HL-60 (cell line): ENCODE results near the gene WDR19.
"Not testable (repeated sequence)": the region's sequence is repeated elsewhere in the genome, so short reads cannot be mapped to it uniquely, and the experiment has no call there.

Experiments
- DNase-seq, 2 experiments: peaks; one replicate each; pipeline ENCODE4 v3.0.0-alpha.2; 2010 to 2020; ENCODE audit warnings: low read depth in 1 of 2, low spot score in 1 of 2
- H3K27ac ChIP-seq: fragments of 250-450 bp; sonication (Bioruptor Pico); replicated peaks from 2 replicates; pipeline ENCODE4 v1.5.1; 2020; ENCODE audit warnings: mild to moderate bottlenecking, moderate library complexity
- H3K27me3 ChIP-seq: fragments of 250-450 bp; sonication (Bioruptor Pico); 2 replicates; pipeline ENCODE4 v1.5.1; 2021; ENCODE audit warnings: mild to moderate bottlenecking, moderate library complexity; ENCODE audit not compliant: insufficient read depth, poor library complexity, severe bottlenecking
- H3K4me3 ChIP-seq: replicated peaks from 2 replicates; pipeline ENCODE4 v1.5.1; 2011; ENCODE audit warnings: mild to moderate bottlenecking, control low read depth, low read length; ENCODE audit not compliant: insufficient read depth
- CTCF ChIP-seq: IDR thresholded peaks from one replicate; pipeline ENCODE4 v1.5.1; 2011; ENCODE audit warnings: low read length, control low read depth, inconsistent platforms; ENCODE audit not compliant: insufficient read depth
- GABPA ChIP-seq: IDR thresholded peaks from 2 replicates; pipeline ENCODE4 v1.6.1; 2012; ENCODE audit warnings: low read depth
- POLR2AphosphoS5 ChIP-seq: IDR thresholded peaks from 2 replicates; pipeline ENCODE4 v1.6.1; 2012; ENCODE audit warnings: low read depth
- REST ChIP-seq: IDR thresholded peaks from 2 replicates; pipeline ENCODE4 v1.6.1; 2012; ENCODE audit warnings: low read depth; ENCODE audit not compliant: insufficient replicate concordance
- SPI1 ChIP-seq: IDR thresholded peaks from 2 replicates; pipeline ENCODE4 v1.6.1; 2012; ENCODE audit warnings: low read depth, mild to moderate bottlenecking, borderline replicate concordance

The WDR19 gene

GRCh38 chr4:39263895-39264294 lies 81.6 kb downstream of the WDR19 start:
- TF ChIP-seq CTCF (no peak), POLR2AphosphoS5 (no peak), REST (no peak), GABPA (no peak), SPI1 (no peak)

GRCh38 chr4:39274503-39274902 lies 92.2 kb downstream of the WDR19 start:
- no peak overlapping the region for H3K27ac ChIP-seq
- TF ChIP-seq POLR2AphosphoS5 (no peak), CTCF (no peak), REST (no peak), SPI1 (no peak), GABPA (no peak)
- H3K27me3 ChIP-seq: no peaks in the 10 kb centered on the region
- no peak for DNase-seq
- no peak overlapping the region for H3K4me3 ChIP-seq

More at GRCh38 chr4:39263895-39264294, 81.6 kb downstream of the WDR19 start:
- Histone ChIP-seq H3K27ac (no peak overlapping the region), H3K4me3 (no peak overlapping the region), H3K27me3 (no peaks in the 10 kb centered on the region)
- DNase-seq: no peak

GRCh38 chr4:39277661-39278060 lies 95.3 kb downstream of the WDR19 start:
- not testable (repeated sequence) for DNase-seq, H3K27ac ChIP-seq, H3K4me3 ChIP-seq, H3K27me3 ChIP-seq

GRCh38 chr4:39278476-39278875 lies 96.1 kb downstream of the WDR19 start:
- H3K27ac ChIP-seq: no peak overlapping the region
- DNase-seq: no peak
- TF ChIP-seq SPI1 (no peak), REST (no peak), CTCF (no peak), POLR2AphosphoS5 (no peak)
- no peaks in the 10 kb centered on the region for H3K27me3 ChIP-seq
- H3K4me3 ChIP-seq: no peak overlapping the region
